DOHH2 (cell line): Measurements from ENCODE around the gene FHOD3.

Experiments
- H3F3A ChIP-seq: fragments of 200-600 bp; sonication (generic), shearing (Covaris generic); 2 replicates; pipeline ENCODE4 v1.6.0; 2016; ENCODE audit warnings: antibody characterized with exemption, mild to moderate bottlenecking; ENCODE audit not compliant: control insufficient read depth, insufficient read depth
- H3K27ac ChIP-seq: fragments of 200-600 bp; sonication (generic); 2 replicates; pipeline ENCODE4 v1.5.1; 2014; ENCODE audit warnings: low read depth, mild to moderate bottlenecking, low read length, moderate library complexity
- H3K27me3 ChIP-seq: fragments of 200-600 bp; sonication (generic); 2 replicates; pipeline ENCODE4 v1.6.1; 2014; ENCODE audit warnings: mild to moderate bottlenecking, low read length, mixed read lengths; ENCODE audit not compliant: control insufficient read depth
- H3K36me3 ChIP-seq: fragments of 200-600 bp; sonication (generic); 2 replicates; pipeline ENCODE4 v1.6.1; 2014; ENCODE audit warnings: mild to moderate bottlenecking, low read length, moderate library complexity, mixed read lengths; ENCODE audit not compliant: control insufficient read depth
- H3K4me1 ChIP-seq: fragments of 200-600 bp; sonication (generic); 2 replicates; pipeline ENCODE4 v1.6.1; 2014; ENCODE audit warnings: mild to moderate bottlenecking, low read length, mixed read lengths; ENCODE audit not compliant: control insufficient read depth
- H3K4me2 ChIP-seq: fragments of 200-600 bp; sonication (generic); 2 replicates; pipeline ENCODE4 v1.6.0; 2014; ENCODE audit warnings: mild to moderate bottlenecking, low read length, moderate library complexity
- H3K4me3 ChIP-seq: fragments of 200-600 bp; sonication (generic); 2 replicates; pipeline ENCODE4 v1.5.1; 2014; ENCODE audit warnings: mild to moderate bottlenecking, low read length, mixed read lengths
- H3K79me2 ChIP-seq: fragments of 200-600 bp; sonication (generic); 2 replicates; pipeline ENCODE4 v1.6.1; 2014; ENCODE audit warnings: mild to moderate bottlenecking, low read length, mixed read lengths; ENCODE audit not compliant: control insufficient read depth
- H3K9me2 ChIP-seq: fragments of 200-600 bp; sonication (generic); replicated peaks from 2 replicates; pipeline ENCODE4 v1.6.1; 2014; ENCODE audit warnings: mild to moderate bottlenecking, low read length, mixed read lengths; ENCODE audit not compliant: control insufficient read depth
- H3K9me3 ChIP-seq: fragments of 200-600 bp; sonication (generic); 2 replicates; pipeline ENCODE4 v1.6.1; 2014; ENCODE audit warnings: antibody characterized with exemption, low read length, mixed read lengths; ENCODE audit not compliant: control insufficient read depth, insufficient read depth
- H4K20me1 ChIP-seq: fragments of 200-600 bp; sonication (generic); 2 replicates; pipeline ENCODE4 v1.6.0; 2014; ENCODE audit warnings: low read depth, mild to moderate bottlenecking, antibody characterized with exemption, low read length, moderate library complexity; ENCODE audit not compliant: control insufficient read depth, insufficient read depth
- CTCF ChIP-seq: fragments of 200-600 bp; sonication (generic); IDR thresholded peaks from one replicate; pipeline ENCODE4 v1.5.1; 2014; ENCODE audit warnings: antibody characterized with exemption, mild to moderate bottlenecking, low read depth, low read length; ENCODE audit not compliant: poor library complexity, severe bottlenecking
- EZH2phosphoT487 ChIP-seq: fragments of 200-600 bp; sonication (generic); IDR thresholded peaks from 2 replicates; pipeline ENCODE4 v1.6.1; 2017; ENCODE audit warnings: borderline replicate concordance, mild to moderate bottlenecking, antibody characterized with exemption, low read length, moderate library complexity, mixed read lengths

The FHOD3 gene

GRCh38 chr18:36769172-36769571, 471.7 kb downstream of the FHOD3 start:
- Histone ChIP-seq H3K36me3 (peaks cover 13% of the 10 kb centered on the region), H3K27ac (no peak overlapping the region), H3K4me2 (no peak overlapping the region), H3K9me3 (peaks cover 3% of the 10 kb centered on the region; the same call in 1 of the 2 replicates), H4K20me1 (no peaks in the 10 kb centered on the region), H3K27me3 (no peaks in the 10 kb centered on the region), H3K9me2 (no peaks in the 10 kb centered on the region), H3K4me3 (no peak overlapping the region), H3K79me2 (no peaks in the 10 kb centered on the region), H3K4me1 (peaks cover 22% of the 10 kb centered on the region), H3F3A (no peaks in the 10 kb centered on the region)
- TF ChIP-seq EZH2phosphoT487 (no peak), CTCF (no peak)

- H3K79me2 ChIP-seq, result no peaks in the 10 kb centered on the region
- H3K36me3 ChIP-seq, result peaks cover 13% of the 10 kb centered on the region
- no peak overlapping the region for H3K4me2 ChIP-seq
- no peaks in the 10 kb centered on the region for H4K20me1 ChIP-seq
- no peaks in the 10 kb centered on the region for H3K27me3 ChIP-seq
- H3F3A ChIP-seq, result no peaks in the 10 kb centered on the region
- no peak overlapping the region for H3K4me3 ChIP-seq
- peaks cover 3% of the 10 kb centered on the region; the same call in 1 of the 2 replicates for H3K9me3 ChIP-seq
- no peaks in the 10 kb centered on the region for H3K9me2 ChIP-seq
- TF ChIP-seq EZH2phosphoT487, result no peak
- peak; percentile 69 for TF ChIP-seq CTCF
- H3K4me1 ChIP-seq, result peaks cover 22% of the 10 kb centered on the region
- H3K27ac ChIP-seq, result no peak overlapping the region
Observed at GRCh38 chr18:36769611-36770314, 472.2 kb downstream of the FHOD3 start.

DNA sequence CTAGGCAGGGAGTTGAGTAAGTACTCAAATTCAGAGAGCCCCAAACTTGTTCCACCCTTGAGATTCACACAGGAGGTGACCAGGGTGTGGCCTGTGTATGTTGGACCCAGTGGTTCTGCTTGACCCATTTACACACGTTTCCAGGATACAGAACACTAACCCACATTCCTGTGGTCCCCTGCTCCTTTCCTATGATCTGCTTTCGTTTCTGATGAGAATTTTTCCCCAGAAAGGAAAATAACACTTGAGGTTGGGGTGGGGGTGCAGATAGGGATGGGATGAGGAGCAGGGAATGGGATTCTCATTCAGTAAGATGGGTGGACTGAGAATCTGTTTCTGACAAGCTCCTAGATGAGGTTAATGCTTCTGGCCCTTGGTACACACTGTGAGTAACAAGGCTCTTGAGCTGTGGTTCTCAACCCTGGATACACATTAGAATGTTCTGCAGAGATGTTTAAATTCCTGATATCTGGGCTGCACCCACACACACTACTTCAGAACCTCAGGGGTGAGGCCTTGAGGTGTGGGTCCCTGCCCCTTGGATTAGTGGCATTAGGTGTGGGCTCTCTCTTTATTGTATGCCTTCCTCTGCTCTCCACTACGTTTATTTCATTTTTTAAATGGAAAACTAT, 472.9 kb downstream of the FHOD3 start:
- Histone ChIP-seq H3K4me3 (no peak overlapping the region), H3K4me2 (no peak overlapping the region; the same call in 1 of the 2 replicates), H3K79me2 (no peaks in the 10 kb centered on the region), H3K27ac (peak overlapping the region; percentile 33), H3K9me3 (peaks cover 3% of the 10 kb centered on the region; the same call in 1 of the 2 replicates), H4K20me1 (no peaks in the 10 kb centered on the region), H3K27me3 (no peaks in the 10 kb centered on the region), H3K9me2 (no peaks in the 10 kb centered on the region), H3K36me3 (peaks cover 13% of the 10 kb centered on the region), H3F3A (no peaks in the 10 kb centered on the region), H3K4me1 (peaks cover 22% of the 10 kb centered on the region)
- TF ChIP-seq EZH2phosphoT487 (no peak), CTCF (no peak)
